HEK293 (cell line): ENCODE data around the gene BMAL1.

Experiments used
- CTCF ChIP-seq: fragments of 450-650 bp; formaldehyde crosslinking; IDR thresholded peaks from 2 replicates; pipeline ENCODE4 v1.5.1; 2016; ENCODE audit warnings: missing biosample characterization, missing genetic modification characterization
- ZNF114 ChIP-seq: fragments of 450-650 bp; formaldehyde crosslinking; IDR thresholded peaks from 2 replicates; pipeline ENCODE4 v1.5.0; 2017; ENCODE audit warnings: missing biosample characterization, missing genetic modification characterization
- ZNF18 ChIP-seq: fragments of 450-650 bp; formaldehyde crosslinking; IDR thresholded peaks from 2 replicates; pipeline ENCODE4 v1.5.1; 2016; ENCODE audit warnings: missing biosample characterization, missing genetic modification characterization
- ZNF311 ChIP-seq: fragments of 450-650 bp; formaldehyde crosslinking; IDR thresholded peaks from 2 replicates; pipeline ENCODE4 v1.5.1; 2017; ENCODE audit warnings: missing biosample characterization, missing genetic modification characterization, borderline replicate concordance
- ZNF350 ChIP-seq: fragments of 450-650 bp; formaldehyde crosslinking; IDR thresholded peaks from 2 replicates; pipeline ENCODE4 v1.5.0; 2017; ENCODE audit warnings: missing biosample characterization, mild to moderate bottlenecking, missing genetic modification characterization
- ZNF426 ChIP-seq: fragments of 450-650 bp; formaldehyde crosslinking; IDR thresholded peaks from 2 replicates; pipeline ENCODE4 v1.5.1; 2017; ENCODE audit warnings: missing biosample characterization, missing genetic modification characterization, mild to moderate bottlenecking, inconsistent platforms, moderate library complexity

- TF ChIP-seq CTCF (tag by site-specific recombination) (no peak), ZNF311 (tag by site-specific recombination) (no peak), ZNF350 (no peak), ZNF426 (tag by site-specific recombination) (no peak), ZNF114 (tag by site-specific recombination) (no peak), ZNF18 (tag by site-specific recombination) (no peak)
Observed at GRCh38 chr11:13259374-13259773, 18.2 kb upstream of the BMAL1 start.
